GM21825 (cell line): ENCODE results near the gene PPFIBP2.
A peak's percentile ranks its signal among the peaks of the same experiment; 100 is the strongest.

Experiments used
- ATAC-seq: cut with Tn5 transposase; IDR thresholded peaks from one replicate; pipeline ENCODE4 v1.9.1; 2021; ENCODE audit warnings: mild to moderate bottlenecking, moderate library complexity; ENCODE audit not compliant: unreplicated experiment

Gene PPFIBP2

GRCh38 chr11:7548659-7549274 is 35.0 kb downstream of the PPFIBP2 start:
- ATAC-seq: peak; percentile 91

GRCh38 chr11:7549681-7550080 is 35.9 kb downstream of the PPFIBP2 start:
- no peak for ATAC-seq

GRCh38 chr11:7551571-7551970 is 37.8 kb downstream of the PPFIBP2 start:
- no peak for ATAC-seq

- ATAC-seq: no peak
Measured at GRCh38 chr11:7552666-7553065, 38.9 kb downstream of the PPFIBP2 start.

GRCh38 chr11:7555052-7555699 is 41.4 kb downstream of the PPFIBP2 start:
- no peak for ATAC-seq

GRCh38 chr11:7558046-7558445 is 44.2 kb downstream of the PPFIBP2 start:
- no peak for ATAC-seq

- peak; percentile 65 for ATAC-seq
Measured at GRCh38 chr11:7559398-7560283, 45.8 kb downstream of the PPFIBP2 start.

- no peak for ATAC-seq
Measured at GRCh38 chr11:7561562-7561961, 47.8 kb downstream of the PPFIBP2 start.

- no peak for ATAC-seq
Measured at GRCh38 chr11:7563281-7563680, 49.5 kb downstream of the PPFIBP2 start.

- ATAC-seq: no peak
Measured at GRCh38 chr11:7564803-7565202, 51.0 kb downstream of the PPFIBP2 start.

- no peak for ATAC-seq
Measured at GRCh38 chr11:7567311-7567710, 53.5 kb downstream of the PPFIBP2 start.

GRCh38 chr11:7569044-7569443 is 55.2 kb downstream of the PPFIBP2 start:
- ATAC-seq: no peak

- ATAC-seq: no peak
Measured at GRCh38 chr11:7570241-7570640, 56.4 kb downstream of the PPFIBP2 start.

GRCh38 chr11:7570938-7571521 is 57.2 kb downstream of the PPFIBP2 start:
- no peak for ATAC-seq

GRCh38 chr11:7571640-7572000 is 57.8 kb downstream of the PPFIBP2 start:
- no peak for ATAC-seq

GRCh38 chr11:7572001-7572712 is 58.4 kb downstream of the PPFIBP2 start:
- ATAC-seq: no peak

- no peak for ATAC-seq
Measured at GRCh38 chr11:7573193-7573557, 59.4 kb downstream of the PPFIBP2 start.

GRCh38 chr11:7573558-7574296 is 59.9 kb downstream of the PPFIBP2 start:
- no peak for ATAC-seq

GRCh38 chr11:7574491-7575130 is 60.8 kb downstream of the PPFIBP2 start:
- ATAC-seq: no peak
